ENCODE measurements around the gene CHRNA5.

CHRNA5 gene

GRCh38 chr15:78541744-78542034 lies 23.6 kb upstream of the CHRNA5 start:
- Histone ChIP-seq H3K4me3 (ENCODE audit: low read length in 2 of 2) (peak overlapping the region in 1 of 2 donors; percentile 76), H2BK120ac (ENCODE audit: low read depth, low read length) (no peak overlapping the region), H3K27me3 (ENCODE audit: control insufficient read depth in 3 of 3, insufficient read depth in 3 of 3, low read depth in 1 of 3, low read length in 3 of 3) (no peaks in the 10 kb centered on the region), H2BK5ac (ENCODE audit: low read length) (no peak overlapping the region), H2BK15ac (ENCODE audit: low read length) (no peak overlapping the region), H4K8ac (ENCODE audit: low read depth, low read length) (no peak overlapping the region), H3K4me2 (ENCODE audit: insufficient read depth, low read length, poor library complexity, severe bottlenecking) (no peak overlapping the region), H3K9me3 (replicated peaks in 1 of 2; ENCODE audit: control insufficient read depth in 2 of 2, insufficient read depth in 1 of 2, low read depth in 1 of 2, low read length in 2 of 2) (no peaks in the 10 kb centered on the region), H3K27ac (replicated peaks; ENCODE audit: low read length) (no peak overlapping the region), H3K4ac (ENCODE audit: low read length) (no peak overlapping the region), H3K9ac (ENCODE audit: low read depth, low read length, poor library complexity) (no peak overlapping the region), H3K4me1 (ENCODE audit: control insufficient read depth in 2 of 2, insufficient read depth in 1 of 2, low read depth in 1 of 2, low read length in 2 of 2) (peaks cover 2 to 7% of the 10 kb centered on the region in 2 donors), H3K36me3 (replicated peaks in 1 of 2; ENCODE audit: control insufficient read depth in 2 of 2, insufficient read depth in 2 of 2, low read length in 2 of 2) (peaks cover 14 to 52% of the 10 kb centered on the region in 2 donors), H3K18ac (ENCODE audit: low read length) (no peak overlapping the region), H2AFZ (ENCODE audit: low read length) (no peak overlapping the region), H2AK5ac (ENCODE audit: low read depth, low read length) (no peak overlapping the region), H4K91ac (ENCODE audit: low read depth, low read length, poor library complexity) (no peak overlapping the region), H3K23ac (ENCODE audit: low read depth, low read length, poor library complexity) (no peak overlapping the region), H2BK12ac (ENCODE audit: low read length) (no peak overlapping the region), H3K14ac (ENCODE audit: low read length) (no peak overlapping the region), H3K79me1 (ENCODE audit: low read depth, low read length) (peaks cover 2% of the 10 kb centered on the region)
- WGBS, 2 donors (ENCODE audit: extremely low coverage in 2 of 2, insufficient read length in 2 of 2, insufficient replicate concordance in 1 of 2): no CpG with 5 or more reads among the region's 1 CpG
- no peak for DNase-seq (ENCODE audit: low spot score)

- H3K4ac ChIP-seq (ENCODE audit: low read length): no peak overlapping the region
- no peak overlapping the region for H3K18ac ChIP-seq (ENCODE audit: low read length)
- H3K4me1 ChIP-seq (ENCODE audit: control insufficient read depth in 2 of 2, insufficient read depth in 1 of 2, low read depth in 1 of 2, low read length in 2 of 2): peaks cover 2 to 7% of the 10 kb centered on the region in 2 donors
- H2BK120ac ChIP-seq (ENCODE audit: low read depth, low read length): no peak overlapping the region
- H2BK15ac ChIP-seq (ENCODE audit: low read length): no peak overlapping the region
- H3K23ac ChIP-seq (ENCODE audit: low read depth, low read length, poor library complexity): no peak overlapping the region
- no peaks in the 10 kb centered on the region for H3K27me3 ChIP-seq (ENCODE audit: control insufficient read depth in 3 of 3, insufficient read depth in 3 of 3, low read depth in 1 of 3, low read length in 3 of 3)
- H3K9me3 ChIP-seq (replicated peaks in 1 of 2; ENCODE audit: control insufficient read depth in 2 of 2, insufficient read depth in 1 of 2, low read depth in 1 of 2, low read length in 2 of 2): no peaks in the 10 kb centered on the region
- H2AFZ ChIP-seq (ENCODE audit: low read length): no peak overlapping the region
- H4K8ac ChIP-seq (ENCODE audit: low read depth, low read length): no peak overlapping the region
- H2BK5ac ChIP-seq (ENCODE audit: low read length): no peak overlapping the region
- peaks cover 2% of the 10 kb centered on the region for H3K79me1 ChIP-seq (ENCODE audit: low read depth, low read length)
- no peak overlapping the region for H3K27ac ChIP-seq (replicated peaks; ENCODE audit: low read length)
- H3K9ac ChIP-seq (ENCODE audit: low read depth, low read length, poor library complexity): no peak overlapping the region
- H3K4me2 ChIP-seq (ENCODE audit: insufficient read depth, low read length, poor library complexity, severe bottlenecking): no peak overlapping the region
- WGBS, 2 donors (ENCODE audit: extremely low coverage in 2 of 2, insufficient read length in 2 of 2, insufficient replicate concordance in 1 of 2): no CpG with 5 or more reads among the region's 3 CpGs
- H2AK5ac ChIP-seq (ENCODE audit: low read depth, low read length): no peak overlapping the region
- no peak for DNase-seq (ENCODE audit: low spot score)
- H4K91ac ChIP-seq (ENCODE audit: low read depth, low read length, poor library complexity): no peak overlapping the region
- peaks cover 17 to 62% of the 10 kb centered on the region in 2 donors for H3K36me3 ChIP-seq (replicated peaks in 1 of 2; ENCODE audit: control insufficient read depth in 2 of 2, insufficient read depth in 2 of 2, low read length in 2 of 2)
- H3K14ac ChIP-seq (ENCODE audit: low read length): no peak overlapping the region
- no peak overlapping the region for H3K4me3 ChIP-seq (ENCODE audit: low read length in 2 of 2)
- no peak overlapping the region for H2BK12ac ChIP-seq (ENCODE audit: low read length)
Measured at GRCh38 chr15:78542647-78543046, 22.7 kb upstream of the CHRNA5 start.

- H2BK15ac ChIP-seq (ENCODE audit: low read length): no peak overlapping the region
Measured at GRCh38 chr15:78550194-78550593, 15.1 kb upstream of the CHRNA5 start.

GRCh38 chr15:78550815-78551214 lies 14.5 kb upstream of the CHRNA5 start:
- Histone ChIP-seq H2BK120ac (ENCODE audit: low read depth, low read length) (no peak overlapping the region), H3K79me1 (ENCODE audit: low read depth, low read length) (no peaks in the 10 kb centered on the region), H3K9ac (ENCODE audit: low read depth, low read length, poor library complexity) (no peak overlapping the region), H3K4ac (ENCODE audit: low read length) (no peak overlapping the region), H2AFZ (ENCODE audit: low read length) (no peak overlapping the region), H4K8ac (ENCODE audit: low read depth, low read length) (no peak overlapping the region), H3K4me1 (ENCODE audit: control insufficient read depth in 2 of 2, insufficient read depth in 1 of 2, low read depth in 1 of 2, low read length in 2 of 2) (no peaks in the 10 kb centered on the region), H3K18ac (ENCODE audit: low read length) (no peak overlapping the region), H3K27me3 (ENCODE audit: control insufficient read depth in 3 of 3, insufficient read depth in 3 of 3, low read depth in 1 of 3, low read length in 3 of 3) (no peaks in the 10 kb centered on the region), H4K91ac (ENCODE audit: low read depth, low read length, poor library complexity) (no peak overlapping the region), H2AK5ac (ENCODE audit: low read depth, low read length) (no peak overlapping the region), H2BK5ac (ENCODE audit: low read length) (no peak overlapping the region), H2BK15ac (ENCODE audit: low read length) (no peak overlapping the region), H3K27ac (replicated peaks; ENCODE audit: low read length) (no peak overlapping the region), H2BK12ac (ENCODE audit: low read length) (no peak overlapping the region), H3K23ac (ENCODE audit: low read depth, low read length, poor library complexity) (no peak overlapping the region), H3K4me2 (ENCODE audit: insufficient read depth, low read length, poor library complexity, severe bottlenecking) (no peak overlapping the region), H3K4me3 (ENCODE audit: low read length in 2 of 2) (no peak overlapping the region), H3K14ac (ENCODE audit: low read length) (no peak overlapping the region), H3K9me3 (replicated peaks in 1 of 2; ENCODE audit: control insufficient read depth in 2 of 2, insufficient read depth in 1 of 2, low read depth in 1 of 2, low read length in 2 of 2) (no peaks in the 10 kb centered on the region), H3K36me3 (replicated peaks in 1 of 2; ENCODE audit: control insufficient read depth in 2 of 2, insufficient read depth in 2 of 2, low read length in 2 of 2) (peaks cover 25 to 54% of the 10 kb centered on the region in 2 donors)
- WGBS, 2 donors (ENCODE audit: extremely low coverage in 2 of 2, insufficient read length in 2 of 2, insufficient replicate concordance in 1 of 2): no CpG with 5 or more reads among the region's 3 CpGs
- no peak for DNase-seq (ENCODE audit: low spot score)

More at GRCh38 chr15:78550194-78550593, 15.1 kb upstream of the CHRNA5 start:
- Histone ChIP-seq H2BK12ac (ENCODE audit: low read length) (no peak overlapping the region), H3K14ac (ENCODE audit: low read length) (no peak overlapping the region), H3K4me3 (ENCODE audit: low read length in 2 of 2) (no peak overlapping the region), H3K79me1 (ENCODE audit: low read depth, low read length) (no peaks in the 10 kb centered on the region), H3K9ac (ENCODE audit: low read depth, low read length, poor library complexity) (no peak overlapping the region), H2BK5ac (ENCODE audit: low read length) (no peak overlapping the region), H3K36me3 (replicated peaks in 1 of 2; ENCODE audit: control insufficient read depth in 2 of 2, insufficient read depth in 2 of 2, low read length in 2 of 2) (peaks cover 27 to 61% of the 10 kb centered on the region in 2 donors), H3K4me1 (ENCODE audit: control insufficient read depth in 2 of 2, insufficient read depth in 1 of 2, low read depth in 1 of 2, low read length in 2 of 2) (no peaks in the 10 kb centered on the region), H3K23ac (ENCODE audit: low read depth, low read length, poor library complexity) (no peak overlapping the region), H3K9me3 (replicated peaks in 1 of 2; ENCODE audit: control insufficient read depth in 2 of 2, insufficient read depth in 1 of 2, low read depth in 1 of 2, low read length in 2 of 2) (no peaks in the 10 kb centered on the region), H2AFZ (ENCODE audit: low read length) (no peak overlapping the region), H2AK5ac (ENCODE audit: low read depth, low read length) (no peak overlapping the region), H2BK120ac (ENCODE audit: low read depth, low read length) (no peak overlapping the region), H4K8ac (ENCODE audit: low read depth, low read length) (no peak overlapping the region), H3K27me3 (ENCODE audit: control insufficient read depth in 3 of 3, insufficient read depth in 3 of 3, low read depth in 1 of 3, low read length in 3 of 3) (no peaks in the 10 kb centered on the region), H3K4me2 (ENCODE audit: insufficient read depth, low read length, poor library complexity, severe bottlenecking) (no peak overlapping the region), H3K4ac (ENCODE audit: low read length) (no peak overlapping the region), H3K27ac (replicated peaks; ENCODE audit: low read length) (no peak overlapping the region), H3K18ac (ENCODE audit: low read length) (no peak overlapping the region), H4K91ac (ENCODE audit: low read depth, low read length, poor library complexity) (no peak overlapping the region)
- WGBS, 2 donors (ENCODE audit: extremely low coverage in 2 of 2, insufficient read length in 2 of 2, insufficient replicate concordance in 1 of 2): no CpG with 5 or more reads among the region's 6 CpGs
- no peak for DNase-seq (ENCODE audit: low spot score)

Data from neuronal stem cell (in vitro differentiated cells).